Measurements from ENCODE around the gene HERC3.

HERC3 gene

DNA sequence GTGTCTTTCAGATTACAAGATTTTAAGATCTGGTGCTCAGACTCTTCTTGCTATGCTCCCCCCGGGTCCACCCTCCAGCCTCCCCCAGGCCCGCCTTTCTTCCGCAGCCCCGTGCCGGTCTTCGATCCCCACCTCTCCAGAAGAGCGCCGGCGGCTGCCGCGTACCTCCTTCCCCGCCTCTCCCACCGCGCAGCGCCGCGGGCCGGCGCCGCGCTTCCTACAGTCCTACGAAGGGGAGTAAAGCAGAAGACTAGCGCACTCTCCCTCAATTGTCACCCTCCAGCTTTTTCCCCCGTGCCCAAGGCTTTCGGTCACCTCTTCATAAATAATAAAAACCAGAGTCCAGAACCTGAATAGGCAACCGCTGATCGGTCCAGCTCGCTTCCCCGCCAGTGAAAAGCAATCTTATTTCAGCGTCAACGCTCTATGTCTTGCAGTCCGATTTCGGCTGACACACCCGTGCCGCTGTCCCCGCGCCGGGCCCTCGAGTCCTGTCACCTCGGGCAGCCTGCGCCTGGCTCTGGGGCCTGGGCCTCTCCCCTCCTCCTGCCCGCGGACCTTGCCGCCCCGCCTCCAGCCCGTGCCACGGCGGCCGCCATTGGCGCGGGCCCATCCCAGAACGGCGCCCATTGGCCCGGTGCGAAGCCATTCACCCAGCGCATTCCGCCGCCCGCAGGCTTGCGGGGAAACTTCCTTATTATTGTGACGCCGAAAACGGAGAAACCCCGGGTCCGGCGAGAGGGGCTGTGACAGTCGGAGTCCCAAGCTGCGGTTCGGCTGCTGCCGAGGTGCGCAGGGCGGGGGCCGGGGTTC is at the start of gene HERC3:
Gene HERC3 (plus strand): TSS at position 694 of the 813 bp plus-strand sequence. CDS start 13,344 bp downstream, outside the sequence.
- DNase-seq (ENCODE audit: low read depth in 2 of 2), result peak; percentile 71 to 72

DNA sequence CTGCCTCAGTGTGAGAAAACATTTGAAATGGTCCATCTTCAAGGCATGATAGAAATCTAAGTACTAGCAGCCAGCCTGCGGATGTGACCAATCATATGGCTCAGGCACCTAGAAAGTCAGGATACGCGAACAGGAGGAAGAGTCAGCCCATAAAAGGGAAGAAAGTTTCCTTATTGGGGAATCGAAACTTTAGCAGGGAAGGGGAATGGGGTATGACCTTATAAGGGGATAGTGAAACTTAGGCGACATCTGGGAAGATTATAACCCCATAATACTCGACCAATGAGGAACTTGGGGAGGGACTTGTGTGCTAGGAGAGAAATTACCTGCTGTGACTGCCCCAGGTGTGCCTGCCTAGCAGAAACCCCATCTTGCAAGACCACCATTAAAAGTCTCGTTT is 42.5 kb upstream of the HERC3 start:
- no peak for DNase-seq (ENCODE audit: low read depth in 2 of 2)

GRCh38 chr4:88567591-88567990 is 24.7 kb upstream of the HERC3 start:
- no peak for DNase-seq (ENCODE audit: low read depth in 2 of 2)

DNA sequence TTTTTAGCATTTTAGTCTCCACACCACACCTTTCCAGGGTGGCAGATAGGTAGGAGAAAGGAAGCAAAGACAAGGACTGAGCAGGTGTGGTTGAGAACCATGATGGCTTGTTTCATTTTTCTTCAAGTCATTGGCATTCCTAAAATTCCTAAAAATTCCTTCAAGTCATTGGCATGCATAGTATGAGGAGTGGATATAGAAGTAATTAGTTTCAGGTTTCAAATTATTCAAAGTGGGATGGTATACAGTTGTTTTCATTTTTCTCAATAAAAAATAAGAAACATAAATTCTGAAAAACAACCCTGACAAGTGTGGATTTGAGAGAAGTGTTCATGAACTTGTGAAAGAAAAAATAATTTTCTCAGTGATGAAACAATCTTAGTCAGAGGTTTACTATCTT is 22.3 kb upstream of the HERC3 start:
- no peak for DNase-seq (ENCODE audit: low read depth in 2 of 2)

GRCh38 chr4:88573276-88573980 is 18.9 kb upstream of the HERC3 start:
- no peak for DNase-seq (ENCODE audit: low read depth in 2 of 2)

- DNase-seq (ENCODE audit: low read depth in 2 of 2), result no peak
Measured at GRCh38 chr4:88573995-88574394, 18.3 kb upstream of the HERC3 start.

- no peak for DNase-seq (ENCODE audit: low read depth in 2 of 2)
Measured at GRCh38 chr4:88575186-88575585, 17.1 kb upstream of the HERC3 start.

DNA sequence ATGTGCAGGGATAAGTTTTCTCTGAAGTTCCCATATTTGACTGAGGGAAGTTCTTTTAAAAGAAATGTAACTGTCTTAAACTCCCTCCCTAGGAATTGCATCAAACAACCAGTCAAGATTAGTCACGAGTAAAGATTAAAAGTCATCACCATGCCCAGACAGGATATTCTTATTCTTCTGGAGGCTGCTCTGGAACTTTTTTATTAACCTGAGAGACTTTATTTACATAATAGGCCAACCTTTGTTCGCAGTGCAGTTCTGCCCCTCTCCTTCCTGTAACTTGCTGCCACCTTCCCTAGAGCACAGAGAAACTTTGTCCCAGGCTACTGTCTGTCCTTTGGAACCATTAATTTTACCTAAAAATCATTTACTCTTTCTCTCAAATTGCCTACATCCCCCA is 9.8 kb upstream of the HERC3 start:
- no peak for DNase-seq (ENCODE audit: low read depth in 2 of 2)

DNA sequence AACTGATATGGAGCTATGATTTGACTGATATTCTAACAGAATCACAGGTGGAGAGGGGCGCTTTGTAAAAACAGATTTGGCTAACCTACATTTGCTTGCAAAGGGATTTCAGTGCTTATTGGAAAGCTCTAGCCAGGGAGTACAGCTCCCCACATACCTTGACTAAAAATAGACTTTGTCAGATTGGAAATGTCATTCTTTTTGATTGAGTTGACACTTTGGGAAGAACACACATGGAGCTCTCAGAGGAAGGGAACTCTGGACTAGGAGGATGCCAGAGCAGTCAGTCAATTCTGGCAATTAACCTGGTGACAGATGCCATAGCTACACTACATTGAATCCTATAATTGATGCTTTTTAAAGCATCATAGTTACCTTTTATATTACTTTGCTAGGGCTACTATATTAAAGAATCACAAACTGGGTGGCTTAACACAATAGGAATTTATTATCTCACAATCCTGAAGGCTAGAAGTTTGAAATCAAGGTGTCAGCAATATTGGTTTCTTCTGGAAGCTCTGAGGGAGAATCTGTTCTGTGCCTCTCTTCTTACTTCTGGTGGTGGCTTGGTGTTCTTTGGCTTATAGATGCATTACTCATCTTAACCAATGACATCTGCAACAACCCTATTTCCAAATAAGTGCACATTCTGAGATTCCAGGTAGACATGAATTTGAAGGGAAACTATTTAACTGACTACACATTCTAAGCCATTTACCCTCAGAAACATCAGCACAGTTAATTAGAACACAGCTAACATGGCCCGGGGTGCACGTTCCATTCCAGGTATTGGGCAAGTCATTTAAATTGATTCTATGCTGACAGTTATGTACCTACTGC is 8.4 kb upstream of the HERC3 start:
- no peak for DNase-seq (ENCODE audit: low read depth in 2 of 2)

DNA sequence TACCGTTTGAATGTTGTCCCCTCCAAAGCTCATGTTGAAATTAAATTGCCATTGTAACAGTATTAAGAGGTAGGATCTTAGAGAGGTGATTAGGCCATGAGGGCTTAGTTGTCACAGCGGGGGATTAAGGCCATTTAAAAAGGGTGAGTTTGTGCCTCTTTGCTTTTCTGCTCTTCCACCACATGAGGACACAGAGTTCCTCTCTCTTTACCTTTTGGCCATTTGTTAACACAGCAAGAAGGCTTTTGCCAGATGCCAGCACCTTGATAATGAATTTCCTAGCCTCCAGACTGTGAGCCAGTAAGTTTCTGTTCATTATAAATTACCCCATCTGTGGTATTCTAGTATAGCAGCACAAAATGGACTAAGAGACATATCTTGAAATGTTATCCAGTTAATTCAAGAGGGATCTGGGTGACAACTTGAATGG is 7.8 kb upstream of the HERC3 start:
- DNase-seq (ENCODE audit: low read depth in 2 of 2), result no peak

DNA sequence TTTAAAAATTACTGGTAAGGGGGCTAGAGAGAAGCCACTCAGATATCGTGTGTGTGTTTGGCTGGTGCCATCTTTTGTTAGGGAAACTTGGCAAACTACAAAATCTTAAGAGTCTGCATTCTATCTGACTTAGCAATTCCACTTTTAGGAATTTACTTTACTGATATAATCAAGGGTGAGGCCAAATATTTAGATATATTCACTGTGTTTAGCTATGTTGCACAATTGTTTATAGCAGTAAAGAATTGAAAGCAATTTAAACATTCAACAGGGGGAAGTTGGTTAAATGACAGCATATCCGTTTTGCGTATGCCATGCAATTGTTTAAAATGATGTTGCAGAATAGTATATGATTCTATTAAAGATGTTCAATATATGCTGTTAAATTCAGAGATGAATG is 6.4 kb upstream of the HERC3 start:
- no peak for DNase-seq (ENCODE audit: low read depth in 2 of 2)

DNA sequence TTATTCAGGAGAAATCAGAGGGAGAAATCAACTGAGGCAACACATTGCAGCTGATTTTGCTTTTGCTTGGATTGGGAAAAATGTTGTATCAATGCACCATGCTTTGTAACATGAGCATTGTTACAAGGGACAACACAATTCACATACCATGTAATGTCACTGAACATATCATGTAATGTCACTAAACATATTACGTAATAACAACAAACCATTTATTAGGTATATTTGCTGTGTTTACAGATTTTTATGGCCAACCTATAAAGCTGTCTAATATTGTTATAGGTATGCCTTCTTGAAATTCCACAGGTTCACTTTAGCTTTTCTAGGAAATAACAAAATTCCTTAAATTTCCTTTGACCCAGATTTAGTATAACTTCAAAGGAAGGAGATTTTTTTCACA is 5.0 kb upstream of the HERC3 start:
- no peak for DNase-seq (ENCODE audit: low read depth in 2 of 2)

DNA sequence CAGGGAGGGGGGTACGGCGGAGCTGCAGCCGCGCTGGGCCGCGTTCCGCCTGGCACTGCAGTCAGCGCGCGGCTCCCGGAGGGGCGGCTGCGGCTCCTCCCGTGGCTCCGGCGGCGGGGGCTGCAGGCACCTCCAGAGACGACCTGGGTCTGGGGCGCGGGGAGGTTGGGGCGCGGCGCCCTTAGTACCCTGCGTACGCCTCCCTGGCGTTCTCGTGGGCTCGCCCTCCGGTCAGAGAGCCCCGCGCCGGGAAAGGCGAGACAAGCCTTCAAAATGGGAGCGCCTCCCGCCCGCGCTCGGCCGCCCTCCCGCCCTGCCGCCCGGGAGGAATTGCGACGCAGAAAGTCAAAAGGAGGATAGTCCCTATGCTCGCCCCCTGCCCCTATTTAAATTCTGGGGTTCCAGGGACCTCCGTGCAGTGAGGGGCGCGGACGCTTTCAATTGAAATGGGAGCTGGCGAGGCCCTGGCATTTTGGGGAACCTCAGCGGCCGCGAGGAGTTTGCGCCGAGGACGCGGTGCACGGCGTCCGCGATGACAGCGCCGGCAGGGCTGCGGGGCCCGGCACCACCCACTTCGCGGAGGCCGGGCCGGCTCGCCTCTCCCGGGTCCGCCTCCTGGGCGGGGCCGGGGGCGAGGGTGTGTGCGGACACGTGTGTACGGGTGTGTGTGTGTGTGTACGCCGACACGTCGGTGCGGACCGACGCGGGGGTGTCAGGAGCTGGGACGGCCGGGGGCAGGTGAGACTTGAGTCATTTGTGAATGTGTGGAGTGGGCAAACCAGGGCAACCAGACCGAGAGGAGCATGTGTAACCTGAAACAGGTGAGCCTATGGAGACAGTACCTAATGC is 544 bp downstream of the HERC3 start:
- peak; percentile 71 to 82 for DNase-seq (ENCODE audit: low read depth in 2 of 2)

GRCh38 chr4:88597970-88598660 is 5.8 kb downstream of the HERC3 start:
- DNase-seq (ENCODE audit: low read depth in 2 of 2), result no peak

- no peak for DNase-seq (ENCODE audit: low read depth in 2 of 2)
Measured at GRCh38 chr4:88599298-88599697, 7.0 kb downstream of the HERC3 start.

GRCh38 chr4:88599714-88600113 is 7.4 kb downstream of the HERC3 start:
- no peak for DNase-seq (ENCODE audit: low read depth in 2 of 2)

DNA sequence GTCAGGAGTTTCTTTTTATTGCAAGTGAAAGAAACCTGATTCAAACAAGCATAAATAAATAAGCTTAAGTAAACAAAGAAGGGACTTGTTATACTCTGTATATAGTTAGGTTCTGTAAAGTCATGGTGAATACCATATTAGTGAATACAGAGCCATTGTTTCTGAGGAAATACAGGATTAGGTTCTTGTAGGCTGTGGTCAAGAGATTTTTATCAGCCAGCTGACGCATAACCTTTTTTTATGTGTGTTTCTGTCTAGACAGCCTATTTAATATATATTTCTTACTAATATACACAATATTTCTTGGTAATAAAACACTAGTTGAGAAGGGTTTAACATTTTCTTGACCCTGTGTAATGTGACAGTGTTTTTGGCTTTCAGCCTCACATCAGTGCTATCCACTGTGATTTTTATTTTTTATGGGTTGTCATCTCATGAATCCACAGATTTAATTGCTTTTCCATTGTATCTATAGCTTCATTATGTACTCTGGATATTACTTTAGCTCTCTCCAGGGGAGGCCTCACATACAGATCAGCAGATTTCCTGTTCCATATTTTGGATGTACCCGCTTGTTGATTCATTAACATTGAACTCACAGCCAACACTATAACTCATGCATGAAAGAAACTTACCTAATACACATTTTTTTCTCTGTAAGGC is 8.0 kb downstream of the HERC3 start:
- no peak for DNase-seq (ENCODE audit: low read depth in 2 of 2)

DNA sequence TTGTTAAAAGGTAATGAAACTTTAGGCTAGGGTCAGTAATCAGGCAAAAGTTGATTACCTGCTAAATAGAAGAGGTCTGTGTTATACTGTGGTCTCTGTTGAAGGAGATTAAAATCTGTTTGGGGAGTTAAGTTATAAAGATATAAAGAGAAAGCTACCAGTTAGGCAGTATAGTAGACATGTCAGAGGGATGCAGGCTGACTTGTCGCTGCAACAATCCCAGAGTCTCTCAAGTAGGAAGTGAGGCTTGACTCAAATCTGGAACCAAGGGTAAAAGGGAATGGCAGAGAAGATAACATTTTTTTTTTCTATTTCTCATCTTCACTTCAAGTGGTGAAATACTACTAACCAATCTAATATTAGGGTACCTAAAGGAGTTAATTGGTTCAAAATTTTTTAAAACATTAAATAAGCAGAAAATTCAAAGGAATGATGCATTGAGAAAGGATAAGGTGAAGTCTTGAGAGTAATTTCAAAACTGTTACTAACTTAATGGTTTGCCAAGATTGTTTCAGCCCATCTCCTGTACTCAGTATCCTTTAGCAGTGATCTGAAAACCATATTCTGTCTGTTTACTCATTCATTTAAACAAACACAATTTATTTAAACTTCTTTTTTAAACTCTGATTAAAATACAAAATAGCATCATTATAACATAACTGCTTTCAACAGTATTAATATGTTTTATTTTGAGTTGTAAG is 12.8 kb downstream of the HERC3 start:
- DNase-seq (ENCODE audit: low read depth in 2 of 2), result no peak

GRCh38 chr4:88605736-88606135 is 13.5 kb downstream of the HERC3 start:
- DNase-seq (ENCODE audit: low read depth in 2 of 2), result no peak

DNA sequence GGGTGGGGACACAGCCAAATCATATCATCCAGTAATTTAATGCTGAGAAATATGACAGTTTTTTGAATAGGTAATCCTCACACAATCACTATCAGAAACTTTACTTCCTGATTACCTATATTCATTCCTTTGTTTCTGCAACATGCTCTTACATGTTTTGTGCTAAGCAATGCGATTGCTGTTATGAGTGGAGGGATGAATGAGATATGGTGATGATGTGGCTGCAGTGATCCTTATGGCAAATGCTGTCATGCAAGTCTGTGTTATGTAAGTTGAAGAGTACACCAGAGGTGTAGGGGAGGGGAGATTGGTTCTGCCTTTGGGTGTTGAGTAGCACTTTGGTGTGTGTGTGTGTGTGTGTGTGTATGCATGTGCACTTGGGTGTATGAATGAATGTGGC is 14.6 kb downstream of the HERC3 start:
- no peak for DNase-seq (ENCODE audit: low read depth in 2 of 2)
